ENCODE data around the gene PSAPL1.

Gene PSAPL1

GRCh38 chr4:7402526-7402925 is 32.2 kb downstream of the PSAPL1 start:
- DNase-seq (ENCODE audit: low spot score in 2 of 2): no peak
- peaks cover 24% of the 10 kb centered on the region for H3K27me3 Mint-ChIP-seq

GRCh38 chr4:7400671-7401298 is 33.9 kb downstream of the PSAPL1 start:
- H3K27ac Mint-ChIP-seq (ENCODE audit: low read depth): no peak overlapping the region
- ATAC-seq (replicated peaks; ENCODE audit: extremely low read depth, poor library complexity, severe bottlenecking) (no peak), DNase-seq (ENCODE audit: low spot score in 2 of 2) (no peak)
- H3K36me3 Mint-ChIP-seq (ENCODE audit: insufficient read depth): no peaks in the 10 kb centered on the region
- H3K4me3 Mint-ChIP-seq: no peak overlapping the region
- no peaks in the 10 kb centered on the region for H3K4me1 Mint-ChIP-seq
- peaks cover 7% of the 10 kb centered on the region for H3K9me3 Mint-ChIP-seq
- H3K27me3 Mint-ChIP-seq: peaks cover 7% of the 10 kb centered on the region

More at GRCh38 chr4:7402526-7402925, 32.2 kb downstream of the PSAPL1 start:
- Mint-ChIP-seq H3K9me3 (peaks cover 7% of the 10 kb centered on the region), H3K36me3 (ENCODE audit: insufficient read depth) (no peaks in the 10 kb centered on the region), H3K27ac (ENCODE audit: low read depth) (no peak overlapping the region), H3K4me1 (no peaks in the 10 kb centered on the region), H3K4me3 (no peak overlapping the region)
- ATAC-seq (replicated peaks; ENCODE audit: extremely low read depth, poor library complexity, severe bottlenecking): no peak

GRCh38 chr4:7399440-7400234 is 35.1 kb downstream of the PSAPL1 start:
- ATAC-seq (replicated peaks; ENCODE audit: extremely low read depth, poor library complexity, severe bottlenecking): no peak
- H3K27ac Mint-ChIP-seq (ENCODE audit: low read depth): no peak overlapping the region
- H3K36me3 Mint-ChIP-seq (ENCODE audit: insufficient read depth): no peaks in the 10 kb centered on the region

GRCh38 chr4:7398788-7399439 is 35.8 kb downstream of the PSAPL1 start:
- ATAC-seq (replicated peaks; ENCODE audit: extremely low read depth, poor library complexity, severe bottlenecking) (no peak), DNase-seq (ENCODE audit: low spot score in 2 of 2) (no peak)
- Mint-ChIP-seq H3K4me3 (no peak overlapping the region), H3K27me3 (peaks cover 15% of the 10 kb centered on the region), H3K27ac (ENCODE audit: low read depth) (no peak overlapping the region), H3K4me1 (no peaks in the 10 kb centered on the region), H3K9me3 (peaks cover 7% of the 10 kb centered on the region), H3K36me3 (ENCODE audit: insufficient read depth) (no peaks in the 10 kb centered on the region)

More at GRCh38 chr4:7399440-7400234, 35.1 kb downstream of the PSAPL1 start:
- Mint-ChIP-seq H3K27me3 (peaks cover 8% of the 10 kb centered on the region), H3K4me3 (no peak overlapping the region), H3K4me1 (no peaks in the 10 kb centered on the region), H3K9me3 (peaks cover 7% of the 10 kb centered on the region)
- DNase-seq (ENCODE audit: low spot score in 2 of 2): no peak

GRCh38 chr4:7398104-7398423 is 36.7 kb downstream of the PSAPL1 start:
- Mint-ChIP-seq H3K4me1 (no peaks in the 10 kb centered on the region), H3K36me3 (ENCODE audit: insufficient read depth) (no peaks in the 10 kb centered on the region), H3K27ac (ENCODE audit: low read depth) (no peak overlapping the region), H3K9me3 (peaks cover 7% of the 10 kb centered on the region), H3K27me3 (peaks cover 23% of the 10 kb centered on the region), H3K4me3 (no peak overlapping the region)
- no peak for DNase-seq (ENCODE audit: low spot score in 2 of 2)
- no peak for ATAC-seq (replicated peaks; ENCODE audit: extremely low read depth, poor library complexity, severe bottlenecking)

- H3K4me3 Mint-ChIP-seq: no peak overlapping the region
- H3K4me1 Mint-ChIP-seq: no peaks in the 10 kb centered on the region
- no peaks in the 10 kb centered on the region for H3K36me3 Mint-ChIP-seq (ENCODE audit: insufficient read depth)
- peaks cover 29% of the 10 kb centered on the region for H3K27me3 Mint-ChIP-seq
- ATAC-seq (replicated peaks; ENCODE audit: extremely low read depth, poor library complexity, severe bottlenecking) (no peak), DNase-seq (ENCODE audit: low spot score in 2 of 2) (no peak)
- no peak overlapping the region for H3K27ac Mint-ChIP-seq (ENCODE audit: low read depth)
- peaks cover 7% of the 10 kb centered on the region for H3K9me3 Mint-ChIP-seq
Observed at GRCh38 chr4:7397206-7398103, 37.3 kb downstream of the PSAPL1 start.

- peaks cover 39% of the 10 kb centered on the region for H3K27me3 Mint-ChIP-seq
- H3K4me3 Mint-ChIP-seq: no peak overlapping the region
- no peaks in the 10 kb centered on the region for H3K4me1 Mint-ChIP-seq
Observed at GRCh38 chr4:7396186-7396910, 38.4 kb downstream of the PSAPL1 start.

GRCh38 chr4:7395645-7396044 is 39.1 kb downstream of the PSAPL1 start:
- Mint-ChIP-seq H3K9me3 (peaks cover 3% of the 10 kb centered on the region), H3K27me3 (peaks cover 46% of the 10 kb centered on the region), H3K36me3 (ENCODE audit: insufficient read depth) (no peaks in the 10 kb centered on the region), H3K27ac (ENCODE audit: low read depth) (no peak overlapping the region), H3K4me3 (no peak overlapping the region), H3K4me1 (no peaks in the 10 kb centered on the region)
- DNase-seq (ENCODE audit: low spot score in 2 of 2) (no peak), ATAC-seq (replicated peaks; ENCODE audit: extremely low read depth, poor library complexity, severe bottlenecking) (no peak)

More at GRCh38 chr4:7396186-7396910, 38.4 kb downstream of the PSAPL1 start:
- H3K9me3 Mint-ChIP-seq: peaks cover 7% of the 10 kb centered on the region
- DNase-seq (ENCODE audit: low spot score in 2 of 2): no peak
- H3K27ac Mint-ChIP-seq (ENCODE audit: low read depth): no peak overlapping the region
- H3K36me3 Mint-ChIP-seq (ENCODE audit: insufficient read depth): no peaks in the 10 kb centered on the region
- no peak for ATAC-seq (replicated peaks; ENCODE audit: extremely low read depth, poor library complexity, severe bottlenecking)

- Mint-ChIP-seq H3K4me1 (no peaks in the 10 kb centered on the region), H3K9me3 (no peaks in the 10 kb centered on the region), H3K4me3 (no peak overlapping the region), H3K36me3 (ENCODE audit: insufficient read depth) (no peaks in the 10 kb centered on the region), H3K27me3 (peaks cover 45% of the 10 kb centered on the region), H3K27ac (ENCODE audit: low read depth) (no peak overlapping the region)
- DNase-seq (ENCODE audit: low spot score in 2 of 2): no peak
- ATAC-seq (replicated peaks; ENCODE audit: extremely low read depth, poor library complexity, severe bottlenecking): no peak
Observed at GRCh38 chr4:7394681-7395451, 39.9 kb downstream of the PSAPL1 start.

- H3K36me3 Mint-ChIP-seq (ENCODE audit: insufficient read depth): no peaks in the 10 kb centered on the region
- DNase-seq (ENCODE audit: low spot score in 2 of 2): no peak
- ATAC-seq (replicated peaks; ENCODE audit: extremely low read depth, poor library complexity, severe bottlenecking): no peak
- H3K4me1 Mint-ChIP-seq: no peaks in the 10 kb centered on the region
- no peaks in the 10 kb centered on the region for H3K9me3 Mint-ChIP-seq
- no peak overlapping the region for H3K4me3 Mint-ChIP-seq
- peaks cover 45% of the 10 kb centered on the region for H3K27me3 Mint-ChIP-seq
- no peak overlapping the region for H3K27ac Mint-ChIP-seq (ENCODE audit: low read depth)
Observed at GRCh38 chr4:7393601-7394575, 40.8 kb downstream of the PSAPL1 start.

Data from central memory CD8-positive, alpha-beta T cell (primary cell).